B cell (primary cell): Measurements from ENCODE around the gene MAGI2. TPM values are rescaled to one million over a fixed set of nuclear protein-coding genes. Genes with fewer than 3 reads are reported as not detected.

Experiments used
- ATAC-seq: fragments of 200-7000 bp; cut with Tn5 transposase; one replicate; pipeline ENCODE4 v1.10.0; 2021; ENCODE audit warnings: low read depth, mild to moderate bottlenecking, moderate number of reproducible peaks, moderate library complexity
- CTCF ChIA-PET: fragments of 350-600 bp; sonication (Branson Sonifier 250); formaldehyde crosslinking; loops from one replicate; lab custom pipeline; 2021; ENCODE audit warnings: antibody characterized with exemption, inconsistent platforms; lab: Charles Lee
- POLR2A ChIA-PET: fragments of 350-600 bp; sonication (Branson Sonifier 250); formaldehyde crosslinking; loops from one replicate; lab custom pipeline; 2021; ENCODE audit warnings: antibody characterized with exemption; lab: Charles Lee
- DNase-seq: peaks from one replicate; pipeline ENCODE4 v3.0.0; 2013
- H2AFZ ChIP-seq: 2 replicates; pipeline ENCODE4 v1.6.1; 2012; ENCODE audit warnings: mild to moderate bottlenecking, low read depth, low read length; ENCODE audit not compliant: insufficient read depth, poor library complexity, severe bottlenecking
- H3K27ac ChIP-seq, 2 donors: 1 replicate in 1 of 2; 2 replicates in 1 of 2; pipeline ENCODE4 v1.5.1; 2012 to 2013; ENCODE audit warnings: low read length in 2 of 2, mild to moderate bottlenecking in 2 of 2, moderate library complexity in 1 of 2
- H3K27me3 ChIP-seq, 4 experiments: fragments of 200-600 bp in 1 of 4; sonication (generic) in 1 of 4; replicated peaks in 1 of 4; 1 replicate in 2 of 4; 2 replicates in 2 of 4; pipeline versions ENCODE4 v1.6.1 to v1.7.0; 2013 to 2016; ENCODE audit warnings: low read length in 3 of 4, mild to moderate bottlenecking in 2 of 4, mixed read lengths in 1 of 4, moderate library complexity in 1 of 4; ENCODE audit not compliant: insufficient read depth in 4 of 4, control insufficient read depth in 3 of 4; ENCODE audit errors: control extremely low read depth in 1 of 4
- H3K36me3 ChIP-seq, 2 experiments: replicated peaks in 1 of 2; 1 replicate in 1 of 2; 2 replicates in 1 of 2; pipeline versions ENCODE4 v1.6.1 to v1.7.1; 2013; ENCODE audit warnings: low read length in 1 of 2; ENCODE audit not compliant: insufficient read depth in 2 of 2, control insufficient read depth in 1 of 2; ENCODE audit errors: control extremely low read depth in 1 of 2, extremely low read depth in 1 of 2
- H3K4me1 ChIP-seq, 2 donors: fragments of 200-600 bp in 1 of 2; sonication (generic) in 1 of 2; 1 replicate in 1 of 2; 2 replicates in 1 of 2; pipeline versions ENCODE4 v1.5.1 to v1.6.1; 2013 to 2017; ENCODE audit warnings: low read length in 2 of 2; ENCODE audit not compliant: control insufficient read depth in 2 of 2, insufficient read depth in 2 of 2
- H3K4me2 ChIP-seq: replicated peaks from 2 replicates; pipeline ENCODE3; 2012; ENCODE audit warnings: mild to moderate bottlenecking, low read depth, low read length; ENCODE audit not compliant: poor library complexity, severe bottlenecking
- H3K4me3 ChIP-seq, 5 experiments: fragments of 200-600 bp in 1 of 5; sonication (generic) in 1 of 5; 1 replicate in 3 of 5; 2 replicates in 2 of 5; pipeline versions ENCODE4 v1.5.1 to v1.7.0; 2011 to 2016; ENCODE audit warnings: low read length in 4 of 5, mild to moderate bottlenecking in 4 of 5, low read depth in 2 of 5, control low read depth in 1 of 5, moderate library complexity in 1 of 5; ENCODE audit not compliant: insufficient read depth in 1 of 5; ENCODE audit errors: control extremely low read depth in 1 of 5, extremely low read depth in 1 of 5
- H3K79me2 ChIP-seq: fragments of 200-600 bp; sonication (generic); one replicate; pipeline ENCODE4 v1.6.0; 2016; ENCODE audit warnings: low read length; ENCODE audit not compliant: control insufficient read depth, insufficient read depth
- H3K9ac ChIP-seq: fragments of 200-600 bp; sonication (generic); 2 replicates; pipeline ENCODE4 v1.6.1; 2017; ENCODE audit warnings: mild to moderate bottlenecking, low read length, moderate library complexity
- H3K9me3 ChIP-seq, 3 donors: one replicate each; pipeline versions ENCODE4 v1.6.1 to v1.7.1; 2013; ENCODE audit warnings: low read length in 2 of 3; ENCODE audit not compliant: control insufficient read depth in 2 of 3, insufficient read depth in 1 of 3; ENCODE audit errors: control extremely low read depth in 1 of 3
- H4K20me1 ChIP-seq: 2 replicates; pipeline ENCODE4 v1.6.0; 2012; ENCODE audit warnings: mild to moderate bottlenecking, low read length; ENCODE audit not compliant: insufficient read depth, control insufficient read depth, poor library complexity, severe bottlenecking
- H3K27ac Mint-ChIP-seq: one replicate; pipeline ENCODE4 v1.8.0; 2021; ENCODE audit warnings: mixed read lengths
- H3K27me3 Mint-ChIP-seq: one replicate; pipeline ENCODE4 v1.8.0; 2021; ENCODE audit warnings: mixed read lengths
- H3K4me1 Mint-ChIP-seq: one replicate; pipeline ENCODE4 v1.8.0; 2021; ENCODE audit warnings: mixed read lengths
- H3K4me3 Mint-ChIP-seq: one replicate; pipeline ENCODE4 v1.8.0; 2021; ENCODE audit warnings: mixed read lengths
- H3K9me3 Mint-ChIP-seq: one replicate; pipeline ENCODE4 v1.8.0; 2022; ENCODE audit warnings: mixed read lengths; ENCODE audit not compliant: insufficient read depth
- CTCF ChIP-seq: fragments of 200-600 bp; IDR thresholded peaks from one replicate; pipeline ENCODE4 v1.8.0; 2022; ENCODE audit warnings: antibody characterized with exemption, mild to moderate bottlenecking
- EZH2 ChIP-seq: IDR thresholded peaks from 2 replicates; pipeline ENCODE4 v1.6.1; 2012; ENCODE audit warnings: borderline replicate concordance, low read depth, mild to moderate bottlenecking, moderate library complexity, low read length; ENCODE audit not compliant: insufficient read depth, poor library complexity, severe bottlenecking
- WGBS: methylation state at CpG from one replicate; pipeline ENCODE4 v1.1.5; 2013; ENCODE audit warnings: missing lambda C conversion rate; ENCODE audit not compliant: insufficient coverage; 5-methylcytosine and 5-hydroxymethylcytosine counted together
- intact Hi-C: fragments of 100-400 bp; cut with micrococcal nuclease; formaldehyde crosslinking; loops from one replicate; pipeline ENCODE4 v1.10.0; 2022
- polyA plus RNA-seq: library from polyadenylated mRNA; depleted of rRNA; stranded (reverse); fragments of >200 nt; gene quantifications from 2 replicates; pipeline ENCODE4 v1.2.3, GENCODE V29; 2012
- total RNA-seq, 2 donors: library from RNA; stranded (reverse); fragments of 120-200 nt in 1 of 2; gene quantifications; 1 replicate in 1 of 2; 2 replicates in 1 of 2; pipeline versions ENCODE4 v1.2.3 to v1.2.4, GENCODE V29; 2013 to 2022

Gene MAGI2
- total and polyA plus RNA-seq, 2 donors (not counting 1 experiment from before 2014, with no cell fraction given) = 0.16 to 0.64 TPM

DNA sequence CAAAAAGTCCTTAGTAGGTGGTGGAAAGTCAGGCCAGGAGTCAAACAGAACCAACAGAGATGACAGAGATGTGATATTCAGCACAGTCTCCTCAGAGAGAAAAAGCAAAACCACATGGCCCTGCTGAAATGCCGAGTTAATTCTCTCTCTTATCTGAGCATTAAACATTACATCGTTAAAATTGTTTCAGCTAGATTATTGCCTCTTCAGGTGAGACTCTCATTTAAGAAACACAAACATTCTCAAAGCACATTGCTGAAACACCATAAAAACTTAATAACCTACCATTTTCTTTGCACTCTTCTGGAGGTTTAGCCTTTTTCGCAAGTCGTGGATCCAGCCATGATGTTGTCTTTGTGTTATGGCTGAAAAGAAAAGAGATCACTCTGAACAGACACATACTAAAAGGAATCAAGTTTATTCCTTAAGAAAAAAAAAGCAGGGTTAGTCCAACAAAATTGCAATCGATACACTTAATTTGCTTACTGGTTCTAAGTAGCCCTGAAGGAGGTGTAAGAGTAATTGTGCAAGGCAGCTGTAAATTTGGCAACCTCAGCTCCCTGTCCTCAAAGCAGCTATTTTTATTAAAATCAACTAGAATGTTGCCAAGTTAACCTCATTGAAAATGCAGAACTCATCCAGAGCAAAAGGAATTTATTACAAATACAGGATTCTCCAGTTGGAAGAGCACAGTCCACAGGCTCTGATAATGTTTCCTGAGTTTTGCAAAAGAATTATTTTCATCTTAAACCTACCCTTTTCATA, 963.8 kb downstream of the MAGI2 start:
- Histone ChIP-seq H3K4me1 (no peaks in the 10 kb centered on the region), H3K79me2 (no peaks in the 10 kb centered on the region), H3K27ac (no peak overlapping the region), H3K9me3 (no peaks in the 10 kb centered on the region), H3K9ac (no peak overlapping the region), H3K36me3 (no peaks in the 10 kb centered on the region), H2AFZ (no peak overlapping the region), H4K20me1 (no peaks in the 10 kb centered on the region), H3K27me3 (no peaks in the 10 kb centered on the region), H3K4me3 (no peak overlapping the region), H3K4me2 (no peak overlapping the region)
- Mint-ChIP-seq H3K27me3 (no peaks in the 10 kb centered on the region), H3K4me3 (no peak overlapping the region), H3K4me1 (no peaks in the 10 kb centered on the region), H3K9me3 (no peaks in the 10 kb centered on the region), H3K27ac (no peak overlapping the region)
- DNase-seq = no peak
- intact Hi-C loops = no loop called here
- no peak for ATAC-seq
- CTCF ChIA-PET = no interaction called here
- WGBS = 79% methylated on average over 2 of the region's 5 CpGs
- POLR2A ChIA-PET = no interaction called here
- TF ChIP-seq CTCF (no peak), EZH2 (no peak)

DNA sequence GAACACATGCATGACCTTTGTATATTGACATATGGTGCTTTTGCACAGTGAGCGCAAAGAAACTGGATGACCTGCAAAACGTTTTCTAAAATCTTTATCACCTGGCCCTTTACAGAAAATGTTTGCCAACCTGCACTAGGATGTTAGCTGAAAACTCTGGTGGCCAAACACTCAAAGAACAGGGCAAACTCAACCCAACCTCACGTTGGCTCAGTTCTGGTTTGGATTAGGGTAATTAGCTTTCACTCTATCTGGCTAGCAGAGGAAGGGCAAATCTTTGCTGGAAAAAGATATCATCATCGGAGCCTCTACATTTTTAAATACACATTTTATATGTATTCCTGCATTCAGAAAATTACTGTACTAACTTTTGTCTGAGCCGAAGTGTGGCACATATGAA, 966.0 kb downstream of the MAGI2 start:
- Histone ChIP-seq H2AFZ (no peak overlapping the region), H3K4me2 (no peak overlapping the region), H3K9ac (no peak overlapping the region), H3K27ac (no peak overlapping the region), H4K20me1 (no peaks in the 10 kb centered on the region), H3K4me3 (no peak overlapping the region), H3K27me3 (no peaks in the 10 kb centered on the region), H3K36me3 (no peaks in the 10 kb centered on the region), H3K4me1 (no peaks in the 10 kb centered on the region), H3K79me2 (no peaks in the 10 kb centered on the region), H3K9me3 (no peaks in the 10 kb centered on the region)
- CTCF ChIA-PET = no interaction called here
- no peaks in the 10 kb centered on the region for H3K27me3 Mint-ChIP-seq
- DNase-seq (no peak), ATAC-seq (no peak)
- intact Hi-C loops = no loop called here
- H3K4me3 Mint-ChIP-seq = no peak overlapping the region
- no peaks in the 10 kb centered on the region for H3K4me1 Mint-ChIP-seq
- TF ChIP-seq EZH2 (no peak), CTCF (no peak)
- WGBS = no CpG with 5 or more reads among the region's 5 CpGs
- no peaks in the 10 kb centered on the region for H3K9me3 Mint-ChIP-seq
- POLR2A ChIA-PET = no interaction called here
- H3K27ac Mint-ChIP-seq = no peak overlapping the region
